ENCODE measurements around the gene KCNQ5.

DNA sequence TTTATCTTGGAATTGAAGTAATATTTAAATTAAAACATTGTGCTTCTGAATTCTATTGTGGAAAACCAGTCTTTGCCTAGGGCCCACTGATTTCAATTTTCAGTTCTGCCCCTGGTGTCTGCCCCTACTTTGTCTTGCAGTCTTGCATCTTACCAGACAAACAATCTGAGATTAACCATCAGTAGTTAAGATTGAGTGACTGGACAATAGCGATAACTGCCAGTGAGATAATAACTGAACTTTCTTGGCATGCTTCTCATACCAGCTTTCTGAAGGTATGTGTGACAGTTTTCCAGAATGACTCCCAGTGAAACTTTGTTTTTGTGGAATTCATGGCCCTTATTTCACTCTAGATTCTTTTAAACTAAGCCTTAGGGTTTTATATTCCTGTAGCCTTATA is 53.5 kb downstream of the KCNQ5 start:
- TF ChIP-seq, protein P1, sequence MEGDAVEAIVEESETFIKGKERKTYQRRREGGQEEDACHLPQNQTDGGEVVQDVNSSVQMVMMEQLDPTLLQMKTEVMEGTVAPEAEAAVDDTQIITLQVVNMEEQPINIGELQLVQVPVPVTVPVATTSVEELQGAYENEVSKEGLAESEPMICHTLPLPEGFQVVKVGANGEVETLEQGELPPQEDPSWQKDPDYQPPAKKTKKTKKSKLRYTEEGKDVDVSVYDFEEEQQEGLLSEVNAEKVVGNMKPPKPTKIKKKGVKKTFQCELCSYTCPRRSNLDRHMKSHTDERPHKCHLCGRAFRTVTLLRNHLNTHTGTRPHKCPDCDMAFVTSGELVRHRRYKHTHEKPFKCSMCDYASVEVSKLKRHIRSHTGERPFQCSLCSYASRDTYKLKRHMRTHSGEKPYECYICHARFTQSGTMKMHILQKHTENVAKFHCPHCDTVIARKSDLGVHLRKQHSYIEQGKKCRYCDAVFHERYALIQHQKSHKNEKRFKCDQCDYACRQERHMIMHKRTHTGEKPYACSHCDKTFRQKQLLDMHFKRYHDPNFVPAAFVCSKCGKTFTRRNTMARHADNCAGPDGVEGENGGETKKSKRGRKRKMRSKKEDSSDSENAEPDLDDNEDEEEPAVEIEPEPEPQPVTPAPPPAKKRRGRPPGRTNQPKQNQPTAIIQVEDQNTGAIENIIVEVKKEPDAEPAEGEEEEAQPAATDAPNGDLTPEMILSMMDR (IDR thresholded peaks at IDR 0.05) = no peak
- TF ChIP-seq ZNF423 (CRISPR knock-in tag; IDR thresholded peaks at IDR 0.05) (no peak), TEAD4 (CRISPR knock-in tag; IDR thresholded peaks at IDR 0.05) (no peak)
- TF ChIP-seq, protein P2, sequence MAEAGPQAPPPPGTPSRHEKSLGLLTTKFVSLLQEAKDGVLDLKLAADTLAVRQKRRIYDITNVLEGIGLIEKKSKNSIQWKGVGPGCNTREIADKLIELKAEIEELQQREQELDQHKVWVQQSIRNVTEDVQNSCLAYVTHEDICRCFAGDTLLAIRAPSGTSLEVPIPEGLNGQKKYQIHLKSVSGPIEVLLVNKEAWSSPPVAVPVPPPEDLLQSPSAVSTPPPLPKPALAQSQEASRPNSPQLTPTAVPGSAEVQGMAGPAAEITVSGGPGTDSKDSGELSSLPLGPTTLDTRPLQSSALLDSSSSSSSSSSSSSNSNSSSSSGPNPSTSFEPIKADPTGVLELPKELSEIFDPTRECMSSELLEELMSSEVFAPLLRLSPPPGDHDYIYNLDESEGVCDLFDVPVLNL (CRISPR knock-in tag; IDR thresholded peaks at IDR 0.05; ENCODE audit: borderline replicate concordance, low read depth) = no peak

All from WTC11 (cell line).